Measurements from ENCODE around the gene CNOT4. TPM values are rescaled to one million over a fixed set of nuclear protein-coding genes. Genes with fewer than 3 reads are reported as not detected.

The CNOT4 gene
- total and polyA plus RNA-seq, 2 of the 13 experiments (the other 11 are each of a cell fraction or from before 2014, with no cell fraction given): 7.4 to 8.4 TPM

DNA sequence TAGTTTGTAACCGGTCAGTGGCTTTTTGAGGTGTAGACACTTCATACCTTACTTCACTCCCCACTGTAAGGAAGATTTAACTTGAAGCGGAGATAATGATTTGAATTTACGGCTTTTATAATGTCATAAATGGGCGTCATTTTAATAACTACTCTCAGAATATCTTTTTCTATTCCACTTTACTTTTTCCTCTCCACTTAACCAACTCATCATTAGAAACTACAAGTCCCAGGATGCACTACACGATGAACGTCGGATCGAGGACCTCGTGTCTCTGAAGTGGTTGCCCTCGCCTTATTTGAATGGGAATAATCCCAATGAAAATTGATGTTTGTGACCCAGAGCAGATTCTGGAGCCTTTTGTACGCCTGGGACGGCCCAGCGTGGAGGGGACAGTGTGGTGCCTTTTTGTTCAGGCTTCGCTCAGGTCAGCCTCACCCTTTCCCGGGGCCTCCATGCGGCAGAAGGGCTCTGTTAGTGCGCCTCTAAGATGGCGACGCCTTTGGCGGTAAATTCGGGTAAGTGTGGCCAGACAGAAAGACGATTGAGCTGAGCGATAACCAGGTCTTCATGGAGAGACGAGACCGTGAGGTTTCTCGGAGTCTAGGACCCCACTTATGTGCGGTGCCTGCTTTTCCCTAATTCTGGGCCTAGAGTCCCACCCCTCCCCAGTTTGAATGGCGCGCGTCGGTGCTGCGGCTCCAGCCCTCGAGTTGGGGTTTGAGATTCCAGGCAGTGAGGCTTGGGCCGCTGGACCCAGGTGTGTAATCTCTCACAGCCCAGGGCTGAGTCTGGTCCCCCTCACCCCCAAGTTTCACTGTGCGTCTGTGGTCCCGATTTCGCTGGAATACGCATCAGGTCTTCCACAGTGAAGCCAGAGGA, 47.8 kb upstream of the CNOT4 start, which contains the start of gene NUP205 (continued):
- TF ChIP-seq RXRA (CRISPR knock-in tag; IDR thresholded peaks at IDR 0.05) (peak; percentile 25; the same call in 1 of the 2 replicates), ZSCAN29 (CRISPR knock-in tag; conservative IDR thresholded peaks at IDR 0.05) (peak; percentile 81; the same call in 1 of the 2 replicates), ZNF777 (CRISPR knock-in tag; IDR thresholded peaks at IDR 0.05) (peak; percentile 71), PAWR (CRISPR knock-in tag; IDR thresholded peaks at IDR 0.05; ENCODE audit: borderline replicate concordance) (no peak), GATAD1 (CRISPR knock-in tag; IDR thresholded peaks at IDR 0.05) (peak; percentile 91), MIXL1 (CRISPR knock-in tag; IDR thresholded peaks at IDR 0.05) (peak; percentile 67), ZNF557 (CRISPR knock-in tag; IDR thresholded peaks at IDR 0.05) (no peak; the same call in 1 of the 2 replicates), HOXA3 (CRISPR knock-in tag; IDR thresholded peaks at IDR 0.05) (peak; percentile 88), ZNF883 (CRISPR knock-in tag; IDR thresholded peaks at IDR 0.05; ENCODE audit: not compliant biosample characterization) (peak; percentile 82), ZNF446 (CRISPR knock-in tag; IDR thresholded peaks at IDR 0.05) (0 out of 2 replicates have a peak, but pooled peaks have one; percentile 48), ZNF530 (CRISPR knock-in tag; IDR thresholded peaks at IDR 0.05; ENCODE audit: low read depth) (no peak), ZNF136 (CRISPR knock-in tag; IDR thresholded peaks at IDR 0.05; ENCODE audit: low read depth) (peak; percentile 87; the same call in 1 of the 2 replicates)
- TF ChIP-seq, protein P1, sequence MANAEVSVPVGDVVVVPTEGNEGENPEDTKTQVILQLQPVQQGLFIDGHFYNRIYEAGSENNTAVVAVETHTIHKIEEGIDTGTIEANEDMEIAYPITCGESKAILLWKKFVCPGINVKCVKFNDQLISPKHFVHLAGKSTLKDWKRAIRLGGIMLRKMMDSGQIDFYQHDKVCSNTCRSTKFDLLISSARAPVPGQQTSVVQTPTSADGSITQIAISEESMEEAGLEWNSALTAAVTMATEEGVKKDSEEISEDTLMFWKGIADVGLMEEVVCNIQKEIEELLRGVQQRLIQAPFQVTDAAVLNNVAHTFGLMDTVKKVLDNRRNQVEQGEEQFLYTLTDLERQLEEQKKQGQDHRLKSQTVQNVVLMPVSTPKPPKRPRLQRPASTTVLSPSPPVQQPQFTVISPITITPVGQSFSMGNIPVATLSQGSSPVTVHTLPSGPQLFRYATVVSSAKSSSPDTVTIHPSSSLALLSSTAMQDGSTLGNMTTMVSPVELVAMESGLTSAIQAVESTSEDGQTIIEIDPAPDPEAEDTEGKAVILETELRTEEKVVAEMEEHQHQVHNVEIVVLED (CRISPR knock-in tag; IDR thresholded peaks at IDR 0.05; ENCODE audit: borderline replicate concordance): peak; percentile 89
- TF ChIP-seq, protein P2, sequence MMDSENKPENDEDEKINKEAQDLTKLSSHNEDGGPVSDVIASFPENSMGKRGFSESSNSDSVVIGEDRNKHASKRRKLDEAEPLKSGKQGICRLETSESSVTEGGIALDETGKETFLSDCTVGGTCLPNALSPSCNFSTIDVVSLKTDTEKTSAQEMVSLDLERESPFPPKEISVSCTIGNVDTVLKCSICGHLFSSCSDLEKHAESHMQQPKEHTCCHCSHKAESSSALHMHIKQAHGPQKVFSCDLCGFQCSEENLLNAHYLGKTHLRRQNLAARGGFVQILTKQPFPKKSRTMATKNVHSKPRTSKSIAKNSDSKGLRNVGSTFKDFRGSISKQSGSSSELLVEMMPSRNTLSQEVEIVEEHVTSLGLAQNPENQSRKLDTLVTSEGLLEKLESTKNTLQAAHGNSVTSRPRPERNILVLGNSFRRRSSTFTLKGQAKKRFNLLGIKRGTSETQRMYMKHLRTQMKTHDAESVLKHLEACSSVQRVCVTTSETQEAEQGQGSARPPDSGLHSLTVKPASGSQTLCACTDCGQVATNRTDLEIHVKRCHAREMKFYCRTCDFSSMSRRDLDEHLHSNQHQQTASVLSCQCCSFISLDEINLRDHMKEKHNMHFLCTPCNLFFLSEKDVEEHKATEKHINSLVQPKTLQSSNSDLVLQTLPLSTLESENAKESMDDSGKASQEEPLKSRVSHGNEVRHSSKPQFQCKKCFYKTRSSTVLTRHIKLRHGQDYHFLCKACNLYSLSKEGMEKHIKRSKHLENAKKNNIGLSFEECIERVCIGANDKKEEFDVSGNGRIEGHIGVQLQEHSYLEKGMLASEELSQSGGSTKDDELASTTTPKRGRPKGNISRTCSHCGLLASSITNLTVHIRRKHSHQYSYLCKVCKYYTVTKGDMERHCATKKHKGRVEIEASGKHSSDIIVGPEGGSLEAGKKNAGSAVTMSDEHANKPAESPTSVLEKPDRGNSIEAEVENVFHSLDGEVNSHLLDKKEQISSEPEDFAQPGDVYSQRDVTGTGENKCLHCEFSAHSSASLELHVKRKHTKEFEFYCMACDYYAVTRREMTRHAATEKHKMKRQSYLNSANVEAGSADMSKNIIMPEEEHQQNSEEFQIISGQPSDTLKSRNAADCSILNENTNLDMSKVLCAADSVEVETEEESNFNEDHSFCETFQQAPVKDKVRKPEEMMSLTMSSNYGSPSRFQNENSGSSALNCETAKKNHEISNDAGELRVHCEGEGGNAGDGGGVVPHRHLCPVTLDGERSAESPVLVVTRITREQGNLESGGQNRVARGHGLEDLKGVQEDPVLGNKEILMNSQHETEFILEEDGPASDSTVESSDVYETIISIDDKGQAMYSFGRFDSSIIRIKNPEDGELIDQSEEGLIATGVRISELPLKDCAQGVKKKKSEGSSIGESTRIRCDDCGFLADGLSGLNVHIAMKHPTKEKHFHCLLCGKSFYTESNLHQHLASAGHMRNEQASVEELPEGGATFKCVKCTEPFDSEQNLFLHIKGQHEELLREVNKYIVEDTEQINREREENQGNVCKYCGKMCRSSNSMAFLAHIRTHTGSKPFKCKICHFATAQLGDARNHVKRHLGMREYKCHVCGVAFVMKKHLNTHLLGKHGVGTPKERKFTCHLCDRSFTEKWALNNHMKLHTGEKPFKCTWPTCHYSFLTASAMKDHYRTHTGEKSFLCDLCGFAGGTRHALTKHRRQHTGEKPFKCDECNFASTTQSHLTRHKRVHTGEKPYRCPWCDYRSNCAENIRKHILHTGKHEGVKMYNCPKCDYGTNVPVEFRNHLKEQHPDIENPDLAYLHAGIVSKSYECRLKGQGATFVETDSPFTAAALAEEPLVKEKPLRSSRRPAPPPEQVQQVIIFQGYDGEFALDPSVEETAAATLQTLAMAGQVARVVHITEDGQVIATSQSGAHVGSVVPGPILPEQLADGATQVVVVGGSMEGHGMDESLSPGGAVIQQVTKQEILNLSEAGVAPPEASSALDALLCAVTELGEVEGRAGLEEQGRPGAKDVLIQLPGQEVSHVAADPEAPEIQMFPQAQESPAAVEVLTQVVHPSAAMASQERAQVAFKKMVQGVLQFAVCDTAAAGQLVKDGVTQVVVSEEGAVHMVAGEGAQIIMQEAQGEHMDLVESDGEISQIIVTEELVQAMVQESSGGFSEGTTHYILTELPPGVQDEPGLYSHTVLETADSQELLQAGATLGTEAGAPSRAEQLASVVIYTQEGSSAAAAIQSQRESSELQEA (CRISPR knock-in tag; IDR thresholded peaks at IDR 0.05; ENCODE audit: not compliant biosample characterization): peak; percentile 97
- TF ChIP-seq, protein P3, sequence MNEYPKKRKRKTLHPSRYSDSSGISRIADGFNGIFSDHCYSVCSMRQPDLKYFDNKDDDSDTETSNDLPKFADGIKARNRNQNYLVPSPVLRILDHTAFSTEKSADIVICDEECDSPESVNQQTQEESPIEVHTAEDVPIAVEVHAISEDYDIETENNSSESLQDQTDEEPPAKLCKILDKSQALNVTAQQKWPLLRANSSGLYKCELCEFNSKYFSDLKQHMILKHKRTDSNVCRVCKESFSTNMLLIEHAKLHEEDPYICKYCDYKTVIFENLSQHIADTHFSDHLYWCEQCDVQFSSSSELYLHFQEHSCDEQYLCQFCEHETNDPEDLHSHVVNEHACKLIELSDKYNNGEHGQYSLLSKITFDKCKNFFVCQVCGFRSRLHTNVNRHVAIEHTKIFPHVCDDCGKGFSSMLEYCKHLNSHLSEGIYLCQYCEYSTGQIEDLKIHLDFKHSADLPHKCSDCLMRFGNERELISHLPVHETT (CRISPR knock-in tag; conservative IDR thresholded peaks at IDR 0.05): 0 out of 2 replicates have a peak, but pooled peaks have one; percentile 64
- TF ChIP-seq, protein P4, sequence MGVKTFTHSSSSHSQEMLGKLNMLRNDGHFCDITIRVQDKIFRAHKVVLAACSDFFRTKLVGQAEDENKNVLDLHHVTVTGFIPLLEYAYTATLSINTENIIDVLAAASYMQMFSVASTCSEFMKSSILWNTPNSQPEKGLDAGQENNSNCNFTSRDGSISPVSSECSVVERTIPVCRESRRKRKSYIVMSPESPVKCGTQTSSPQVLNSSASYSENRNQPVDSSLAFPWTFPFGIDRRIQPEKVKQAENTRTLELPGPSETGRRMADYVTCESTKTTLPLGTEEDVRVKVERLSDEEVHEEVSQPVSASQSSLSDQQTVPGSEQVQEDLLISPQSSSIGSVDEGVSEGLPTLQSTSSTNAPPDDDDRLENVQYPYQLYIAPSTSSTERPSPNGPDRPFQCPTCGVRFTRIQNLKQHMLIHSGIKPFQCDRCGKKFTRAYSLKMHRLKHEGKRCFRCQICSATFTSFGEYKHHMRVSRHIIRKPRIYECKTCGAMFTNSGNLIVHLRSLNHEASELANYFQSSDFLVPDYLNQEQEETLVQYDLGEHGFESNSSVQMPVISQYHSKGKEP (CRISPR knock-in tag; IDR thresholded peaks at IDR 0.05): peak; percentile 87

Data from HepG2 (cell line).